DND-41 (cell line): ENCODE data around the gene ABCB8.

Source experiments
- EZH2 ChIP-seq: IDR thresholded peaks from 3 replicates; pipeline ENCODE4 v1.6.1; 2012; ENCODE audit warnings: borderline replicate concordance, low read depth, mild to moderate bottlenecking, moderate library complexity, low read length, inconsistent platforms; ENCODE audit not compliant: severe bottlenecking
- TF ChIP-seq, protein P1 (sequence below): IDR thresholded peaks from 2 replicates; pipeline ENCODE4 v1.5.1; 2012; ENCODE audit warnings: borderline replicate concordance, low read length, moderate library complexity, mild to moderate bottlenecking; ENCODE audit not compliant: poor library complexity, severe bottlenecking; ENCODE audit errors: extremely low read depth

DNA sequence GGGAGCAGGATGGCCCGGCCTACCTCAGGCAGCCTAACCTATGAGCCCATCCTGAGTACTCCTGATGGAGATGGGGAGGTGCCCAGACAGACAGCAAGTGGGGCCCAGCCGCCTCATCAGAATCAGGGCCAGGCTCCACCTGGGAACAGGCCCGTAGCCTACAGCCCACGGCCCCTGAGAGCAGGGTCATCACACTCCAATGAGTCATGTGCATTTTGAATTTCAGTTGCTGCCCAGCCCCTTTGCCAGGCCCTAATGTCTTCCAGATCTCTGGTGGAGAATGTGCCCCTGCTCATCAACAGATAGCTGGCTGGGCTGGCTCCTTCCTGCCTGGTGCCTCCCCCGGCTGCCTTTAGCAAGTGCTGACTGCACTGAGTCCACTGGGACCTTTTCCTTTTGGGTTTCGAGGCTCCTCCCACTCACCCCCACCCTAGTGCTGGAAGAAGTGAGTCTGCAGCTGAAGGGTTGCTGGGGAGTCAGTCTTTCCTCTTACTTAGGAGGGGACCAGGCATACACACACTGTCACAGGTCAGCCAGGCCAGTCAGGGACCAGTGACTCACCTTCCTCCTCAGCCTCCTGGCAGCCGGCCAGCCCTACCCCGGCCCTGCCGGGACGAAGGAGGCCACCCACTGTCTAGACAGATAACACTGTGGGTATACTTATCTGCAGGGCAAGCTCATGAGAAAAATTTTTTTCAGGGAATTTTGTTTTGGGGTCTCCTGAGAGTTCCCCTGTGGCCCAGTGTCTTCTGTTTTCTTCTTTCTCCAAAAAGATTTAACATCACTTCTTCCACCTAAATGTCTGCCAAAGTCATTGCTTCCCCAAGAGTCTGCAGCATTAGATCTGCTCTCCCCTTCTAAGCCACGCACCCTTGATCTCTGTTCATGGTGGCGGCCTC lies 10.9 kb downstream of the ABCB8 start:
- TF ChIP-seq, protein P1, sequence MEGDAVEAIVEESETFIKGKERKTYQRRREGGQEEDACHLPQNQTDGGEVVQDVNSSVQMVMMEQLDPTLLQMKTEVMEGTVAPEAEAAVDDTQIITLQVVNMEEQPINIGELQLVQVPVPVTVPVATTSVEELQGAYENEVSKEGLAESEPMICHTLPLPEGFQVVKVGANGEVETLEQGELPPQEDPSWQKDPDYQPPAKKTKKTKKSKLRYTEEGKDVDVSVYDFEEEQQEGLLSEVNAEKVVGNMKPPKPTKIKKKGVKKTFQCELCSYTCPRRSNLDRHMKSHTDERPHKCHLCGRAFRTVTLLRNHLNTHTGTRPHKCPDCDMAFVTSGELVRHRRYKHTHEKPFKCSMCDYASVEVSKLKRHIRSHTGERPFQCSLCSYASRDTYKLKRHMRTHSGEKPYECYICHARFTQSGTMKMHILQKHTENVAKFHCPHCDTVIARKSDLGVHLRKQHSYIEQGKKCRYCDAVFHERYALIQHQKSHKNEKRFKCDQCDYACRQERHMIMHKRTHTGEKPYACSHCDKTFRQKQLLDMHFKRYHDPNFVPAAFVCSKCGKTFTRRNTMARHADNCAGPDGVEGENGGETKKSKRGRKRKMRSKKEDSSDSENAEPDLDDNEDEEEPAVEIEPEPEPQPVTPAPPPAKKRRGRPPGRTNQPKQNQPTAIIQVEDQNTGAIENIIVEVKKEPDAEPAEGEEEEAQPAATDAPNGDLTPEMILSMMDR: no peak
- no peak for TF ChIP-seq EZH2
